ENCODE results near the gene PARP16.

DNA sequence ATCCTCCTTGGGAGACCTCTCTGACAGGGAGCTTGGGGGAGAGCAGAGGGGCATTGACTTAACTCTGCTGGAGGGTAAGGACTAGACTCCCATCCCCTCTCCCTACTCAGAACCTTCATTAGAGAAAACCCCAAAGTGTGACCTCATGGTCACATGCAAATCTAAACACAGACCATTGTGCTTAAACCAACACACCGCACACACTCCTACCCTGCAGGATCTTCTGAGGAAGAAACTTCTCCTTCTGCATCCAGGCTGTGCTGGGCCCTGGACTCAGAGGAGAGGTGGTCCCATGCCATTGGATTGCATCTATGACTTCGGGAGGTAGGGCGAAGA, 805 bp upstream of the PARP16 start:
- TF ChIP-seq POLR2AphosphoS5 (IDR thresholded peaks at IDR 0.05): no peak
- TF ChIP-seq, protein P1, sequence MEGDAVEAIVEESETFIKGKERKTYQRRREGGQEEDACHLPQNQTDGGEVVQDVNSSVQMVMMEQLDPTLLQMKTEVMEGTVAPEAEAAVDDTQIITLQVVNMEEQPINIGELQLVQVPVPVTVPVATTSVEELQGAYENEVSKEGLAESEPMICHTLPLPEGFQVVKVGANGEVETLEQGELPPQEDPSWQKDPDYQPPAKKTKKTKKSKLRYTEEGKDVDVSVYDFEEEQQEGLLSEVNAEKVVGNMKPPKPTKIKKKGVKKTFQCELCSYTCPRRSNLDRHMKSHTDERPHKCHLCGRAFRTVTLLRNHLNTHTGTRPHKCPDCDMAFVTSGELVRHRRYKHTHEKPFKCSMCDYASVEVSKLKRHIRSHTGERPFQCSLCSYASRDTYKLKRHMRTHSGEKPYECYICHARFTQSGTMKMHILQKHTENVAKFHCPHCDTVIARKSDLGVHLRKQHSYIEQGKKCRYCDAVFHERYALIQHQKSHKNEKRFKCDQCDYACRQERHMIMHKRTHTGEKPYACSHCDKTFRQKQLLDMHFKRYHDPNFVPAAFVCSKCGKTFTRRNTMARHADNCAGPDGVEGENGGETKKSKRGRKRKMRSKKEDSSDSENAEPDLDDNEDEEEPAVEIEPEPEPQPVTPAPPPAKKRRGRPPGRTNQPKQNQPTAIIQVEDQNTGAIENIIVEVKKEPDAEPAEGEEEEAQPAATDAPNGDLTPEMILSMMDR (IDR thresholded peaks at IDR 0.05): no peak
- TF ChIP-seq POLR2A (IDR thresholded peaks at IDR 0.05): no peak
